ENCODE measurements around the gene ALKBH2. TPM values are rescaled to one million over a fixed set of nuclear protein-coding genes. Genes with fewer than 3 reads are reported as not detected.
"Not testable (repeated sequence)": the region's sequence is repeated elsewhere in the genome, so short reads cannot be mapped to it uniquely, and the experiment has no call there.

ALKBH2 gene
- polyA plus RNA-seq, 6 donors from 2014 or later, result 12.3 to 20.8 (median 17.7) TPM

DNA sequence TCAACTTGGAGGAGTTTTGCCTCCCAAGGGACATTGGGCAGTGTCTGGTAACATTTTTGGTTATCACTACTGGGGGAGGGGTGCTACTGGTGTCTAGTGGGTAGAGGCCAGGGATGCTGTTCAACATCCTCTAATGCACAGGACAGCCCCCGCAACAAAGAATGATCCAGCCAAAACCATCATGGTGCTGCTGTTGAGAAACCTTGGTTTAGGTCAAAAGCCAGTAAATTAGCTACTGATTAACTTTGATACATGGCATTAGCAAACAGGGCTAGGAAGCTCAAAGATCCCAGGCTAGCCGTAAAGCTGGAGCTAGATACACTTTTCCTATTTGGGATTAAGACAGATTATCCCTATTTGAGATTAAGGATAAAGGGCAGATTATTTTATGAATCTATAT, 8.8 kb downstream of the ALKBH2 start:
- H3K4me1 Mint-ChIP-seq, result peaks cover 0 to 4% (median 0%) of the 10 kb centered on the region in 3 donors
- no peak overlapping the region for H3K27ac Mint-ChIP-seq
- ATAC-seq (ENCODE audit: low read depth in 2 of 2), result no peak
- peaks cover 0 to 8% (median 3%) of the 10 kb centered on the region in 7 donors for H3K9me3 Mint-ChIP-seq
- no peaks in the 10 kb centered on the region for H3K27me3 Mint-ChIP-seq
- no peak overlapping the region for H3K4me3 Mint-ChIP-seq
- peaks cover 25 to 31% of the 10 kb centered on the region in 2 donors for H3K36me3 Mint-ChIP-seq
- DNase-seq, result no peak

DNA sequence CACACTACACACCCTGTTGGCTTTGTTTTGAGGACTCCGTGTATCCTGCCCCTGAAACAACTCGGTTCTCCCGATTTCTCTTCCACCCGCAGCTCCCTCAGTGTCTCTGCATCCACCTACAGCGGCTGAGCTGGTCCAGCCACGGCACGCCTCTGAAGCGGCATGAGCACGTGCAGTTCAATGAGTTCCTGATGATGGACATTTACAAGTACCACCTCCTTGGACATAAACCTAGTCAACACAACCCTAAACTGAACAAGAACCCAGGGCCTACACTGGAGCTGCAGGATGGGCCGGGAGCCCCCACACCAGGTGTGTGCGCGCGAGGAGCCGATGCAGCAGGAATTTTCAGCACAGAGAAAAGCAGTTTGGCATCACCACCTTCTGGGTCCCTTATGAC, 10.5 kb downstream of the ALKBH2 start:
- H3K4me1 Mint-ChIP-seq, result peaks cover 0 to 4% (median 0%) of the 10 kb centered on the region in 3 donors
- H3K9me3 Mint-ChIP-seq, result peaks cover 0 to 17% (median 11%) of the 10 kb centered on the region in 7 donors
- H3K27me3 Mint-ChIP-seq, result no peaks in the 10 kb centered on the region
- peaks cover 37 to 42% of the 10 kb centered on the region in 2 donors for H3K36me3 Mint-ChIP-seq
- DNase-seq (no peak), ATAC-seq (ENCODE audit: low read depth in 2 of 2) (no peak)
- H3K4me3 Mint-ChIP-seq, result no peak overlapping the region
- no peak overlapping the region for H3K27ac Mint-ChIP-seq

DNA sequence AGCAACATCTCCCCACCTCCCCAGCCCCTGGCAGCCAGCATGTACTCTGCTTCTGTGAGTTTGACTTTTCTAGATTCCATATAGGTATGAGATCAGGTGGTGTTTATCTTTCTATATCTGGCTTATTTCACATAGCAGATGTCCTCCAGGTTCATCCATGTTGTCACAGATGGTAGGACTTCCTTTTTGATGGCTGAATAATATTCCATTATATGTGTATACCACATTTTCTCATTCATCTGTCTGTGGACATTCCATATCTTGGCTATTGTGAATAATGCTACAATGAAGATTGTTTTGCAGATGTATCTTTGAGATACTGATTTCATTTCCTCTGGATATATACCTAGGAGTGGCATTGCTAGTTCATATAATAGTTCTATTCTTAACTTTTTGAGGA, 18.4 kb downstream of the ALKBH2 start:
- no peak for DNase-seq
- no peak for ATAC-seq (ENCODE audit: low read depth in 2 of 2)
- Mint-ChIP-seq H3K9me3 (peaks cover 0 to 16% (median 10%) of the 10 kb centered on the region in 7 donors), H3K27me3 (no peaks in the 10 kb centered on the region), H3K27ac (no peak overlapping the region), H3K4me1 (no peaks in the 10 kb centered on the region), H3K4me3 (no peak overlapping the region), H3K36me3 (peaks cover 57 to 62% of the 10 kb centered on the region in 2 donors)

DNA sequence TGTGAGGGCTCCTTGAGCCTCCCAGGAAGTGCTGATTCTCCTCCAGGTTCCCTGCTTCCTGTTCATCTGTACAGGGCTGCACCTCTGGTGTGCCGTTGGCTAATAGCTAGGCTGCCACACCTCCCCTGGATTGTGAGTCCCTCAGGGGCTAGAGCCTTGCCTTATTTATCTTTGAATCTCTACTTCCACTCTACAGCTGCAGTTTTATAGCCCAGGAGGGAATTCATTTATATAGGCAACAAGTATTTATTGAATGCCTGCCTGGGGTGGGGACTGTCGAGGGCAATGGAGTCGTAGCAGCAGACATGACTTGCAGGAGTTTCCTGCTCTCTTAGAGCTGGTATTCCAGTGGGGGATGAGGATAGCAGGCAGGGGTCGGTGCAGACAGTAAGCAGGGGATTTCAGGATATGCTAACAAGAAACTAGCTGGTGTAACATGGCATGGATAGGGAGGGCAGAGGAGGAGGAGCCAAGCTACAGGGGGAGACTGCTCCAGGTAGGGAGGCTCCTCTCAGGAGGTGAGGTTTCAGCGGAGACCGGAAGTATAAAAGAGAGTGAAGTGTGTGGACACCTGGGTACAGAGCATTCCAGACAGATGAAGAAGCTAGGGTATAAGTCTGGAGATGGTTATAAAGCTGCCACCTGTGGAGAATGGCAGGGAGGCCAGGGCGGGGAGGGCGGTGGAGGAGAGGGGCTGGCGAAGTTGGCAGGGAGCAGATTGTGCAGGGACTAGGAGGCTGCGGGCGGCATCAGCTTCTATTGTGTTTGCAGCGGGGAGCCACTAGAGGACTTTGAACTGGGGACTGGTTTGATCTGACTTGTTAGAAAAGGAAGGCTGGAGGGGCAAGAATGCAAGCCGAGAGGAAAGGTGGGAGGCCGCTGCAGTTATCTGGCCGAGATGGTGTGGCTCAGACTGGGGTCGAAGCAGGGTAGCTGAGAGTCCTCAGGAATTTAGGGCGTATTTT, 23.7 kb downstream of the ALKBH2 start:
- Mint-ChIP-seq H3K36me3 (peaks cover 32 to 39% of the 10 kb centered on the region in 2 donors), H3K27ac (peak overlapping the region in 3 of 6 donors; percentile 16 to 90 (median 66)), H3K4me3 (no peak overlapping the region)

DNA sequence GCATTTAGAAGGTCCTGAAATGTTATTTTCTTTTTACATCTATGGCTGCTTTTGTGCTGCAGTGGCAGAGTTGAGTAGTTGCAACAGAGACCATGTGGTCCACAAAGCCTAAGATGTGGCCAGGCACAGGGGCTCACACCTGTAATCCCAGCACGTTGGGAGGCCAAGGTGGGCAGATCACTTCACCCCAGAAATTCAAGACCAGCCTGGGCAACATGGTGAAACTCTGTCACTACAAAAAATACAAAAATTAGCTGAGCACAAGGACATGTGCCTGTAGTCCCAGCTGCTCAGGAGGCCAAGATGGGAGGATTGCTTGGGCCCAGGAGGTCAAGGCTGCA, 27.4 kb downstream of the ALKBH2 start:
- no peaks in the 10 kb centered on the region for H3K27me3 Mint-ChIP-seq
- H3K4me1 Mint-ChIP-seq, result peaks cover 0 to 3% (median 0%) of the 10 kb centered on the region in 3 donors
- ATAC-seq (ENCODE audit: low read depth in 2 of 2) (no peak), DNase-seq (no peak)
- H3K27ac Mint-ChIP-seq, result peak overlapping the region in 1 of 6 donors; percentile 61
- no peak overlapping the region for H3K4me3 Mint-ChIP-seq
- peaks cover 11 to 18% of the 10 kb centered on the region in 2 donors for H3K36me3 Mint-ChIP-seq
- no peaks in the 10 kb centered on the region for H3K9me3 Mint-ChIP-seq

More for the DNA sequence above, 23.7 kb downstream of the ALKBH2 start:
- H3K27me3 Mint-ChIP-seq, result no peaks in the 10 kb centered on the region
- ATAC-seq (ENCODE audit: low read depth in 2 of 2) (no peak), DNase-seq (no peak)
- H3K4me1 Mint-ChIP-seq, result peaks cover 0 to 3% (median 0%) of the 10 kb centered on the region in 3 donors
- no peaks in the 10 kb centered on the region for H3K9me3 Mint-ChIP-seq

DNA sequence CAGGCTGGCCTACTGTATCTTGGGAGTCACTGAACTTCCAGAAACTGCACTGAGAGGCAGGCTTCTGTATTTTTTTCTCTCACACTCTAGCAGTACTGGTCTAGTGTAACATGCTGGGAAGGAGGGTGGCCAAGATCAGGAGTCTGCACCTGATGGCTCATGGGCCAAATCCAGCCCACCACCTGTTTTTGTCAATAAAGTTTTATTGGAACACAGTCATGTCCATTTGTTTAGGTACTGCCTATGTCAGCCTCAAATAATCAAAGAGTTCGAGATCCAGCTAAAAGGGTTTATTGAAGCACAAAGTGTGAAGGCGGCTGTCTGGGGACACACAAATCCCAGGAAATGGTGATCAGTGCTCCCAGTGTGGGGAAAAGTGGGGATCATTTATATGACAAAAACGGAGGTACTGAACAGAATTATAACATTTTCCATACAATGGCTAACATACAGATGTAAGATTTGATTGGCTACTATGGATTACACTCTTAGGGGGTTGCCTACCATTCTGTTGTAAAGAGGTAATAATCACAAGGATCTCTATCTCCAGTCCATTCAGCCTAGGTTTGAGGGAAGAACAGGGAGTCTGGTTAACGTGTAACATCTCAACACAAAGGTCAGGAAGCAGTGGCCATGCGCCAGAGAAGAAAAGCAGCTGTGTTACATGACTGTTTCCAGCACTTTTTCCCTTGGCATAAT, 28.0 kb downstream of the ALKBH2 start:
- ATAC-seq (ENCODE audit: low read depth in 2 of 2) (no peak), DNase-seq (no peak)
- H3K9me3 Mint-ChIP-seq, result no peaks in the 10 kb centered on the region
- H3K36me3 Mint-ChIP-seq, result peaks cover 11 to 13% of the 10 kb centered on the region in 2 donors
- peak overlapping the region in 1 of 6 donors; percentile 45 for H3K27ac Mint-ChIP-seq
- peaks cover 0 to 3% (median 0%) of the 10 kb centered on the region in 3 donors for H3K4me1 Mint-ChIP-seq
- H3K4me3 Mint-ChIP-seq, result no peak overlapping the region
- H3K27me3 Mint-ChIP-seq, result no peaks in the 10 kb centered on the region

DNA sequence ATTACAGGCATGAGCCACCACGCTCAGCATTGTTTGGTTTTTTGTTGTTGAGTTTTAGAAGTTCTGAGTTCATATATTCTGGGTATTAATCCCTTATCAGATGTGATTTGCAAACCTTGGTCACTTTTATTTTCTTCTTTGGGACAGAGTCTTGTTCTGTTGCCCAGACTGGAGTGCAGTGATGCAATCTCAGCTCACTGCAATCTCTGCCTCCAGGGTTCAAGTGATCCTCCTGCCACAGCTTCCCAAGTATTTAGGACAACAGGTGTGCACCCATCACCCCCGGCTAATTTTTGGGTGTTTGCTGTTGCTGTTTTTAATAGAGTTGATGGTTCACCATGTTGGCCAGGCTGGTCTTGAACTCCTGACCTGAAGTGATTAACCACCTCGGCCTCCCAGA, 29.1 kb downstream of the ALKBH2 start:
- DNase-seq, result no peak
- H3K36me3 Mint-ChIP-seq, result peaks cover 2 to 7% of the 10 kb centered on the region in 2 donors
- no peaks in the 10 kb centered on the region for H3K4me1 Mint-ChIP-seq
- no peaks in the 10 kb centered on the region for H3K27me3 Mint-ChIP-seq
- H3K27ac Mint-ChIP-seq, result no peak overlapping the region
- ATAC-seq (ENCODE audit: low read depth in 2 of 2), result no peak
- no peak overlapping the region for H3K4me3 Mint-ChIP-seq
- no peaks in the 10 kb centered on the region for H3K9me3 Mint-ChIP-seq

DNA sequence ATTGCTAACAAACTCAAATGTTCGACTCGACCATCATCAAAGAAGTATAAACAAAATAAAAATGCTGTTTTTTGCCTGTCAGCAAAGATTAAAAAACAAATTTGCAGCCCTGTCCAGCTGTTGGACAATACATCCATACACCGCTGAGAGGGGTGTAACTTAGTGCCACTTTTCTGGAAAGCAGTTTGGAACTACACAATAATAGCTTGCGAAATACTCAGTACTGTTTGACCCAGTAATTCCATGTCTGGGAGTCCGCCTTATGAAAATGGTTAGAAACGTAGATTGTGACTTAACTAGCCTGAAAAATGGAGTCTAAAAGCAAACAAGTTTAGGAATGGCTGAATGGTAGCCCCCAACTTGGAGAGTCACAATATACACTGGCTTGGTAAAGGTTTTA, 34.5 kb downstream of the ALKBH2 start:
- Mint-ChIP-seq H3K27ac (no peak overlapping the region), H3K36me3 (peaks cover 4 to 7% of the 10 kb centered on the region in 2 donors), H3K4me1 (peaks cover 6 to 10% (median 7%) of the 10 kb centered on the region in 3 donors), H3K4me3 (no peak overlapping the region), H3K9me3 (no peaks in the 10 kb centered on the region), H3K27me3 (no peaks in the 10 kb centered on the region)
- DNase-seq (no peak), ATAC-seq (ENCODE audit: low read depth in 2 of 2) (no peak)

DNA sequence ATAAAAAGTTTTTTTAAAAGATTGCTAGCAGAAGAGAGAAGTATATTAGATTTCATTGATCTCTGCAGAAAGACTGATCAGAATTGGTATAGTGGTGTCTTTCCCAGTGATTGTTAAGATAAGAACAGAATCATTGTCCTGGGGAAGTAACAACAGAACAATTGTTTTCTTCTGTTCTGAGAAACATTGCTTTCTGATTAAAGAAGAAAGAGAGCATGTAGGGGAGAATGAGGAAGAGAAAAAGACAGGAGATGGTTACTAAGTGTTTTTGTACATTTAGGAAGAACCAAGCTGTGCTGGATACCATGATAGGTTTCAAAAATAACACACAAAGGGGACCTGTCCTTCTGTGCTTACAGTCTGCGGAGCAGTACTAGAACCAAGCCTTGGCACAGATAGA, 35.9 kb downstream of the ALKBH2 start:
- Mint-ChIP-seq H3K4me3 (no peak overlapping the region), H3K36me3 (peaks cover 4 to 7% of the 10 kb centered on the region in 2 donors), H3K4me1 (peaks cover 17 to 18% (median 17%) of the 10 kb centered on the region in 3 donors), H3K27me3 (no peaks in the 10 kb centered on the region), H3K9me3 (no peaks in the 10 kb centered on the region), H3K27ac (no peak overlapping the region)
- ATAC-seq (ENCODE audit: low read depth in 2 of 2), result no peak
- no peak for DNase-seq

DNA sequence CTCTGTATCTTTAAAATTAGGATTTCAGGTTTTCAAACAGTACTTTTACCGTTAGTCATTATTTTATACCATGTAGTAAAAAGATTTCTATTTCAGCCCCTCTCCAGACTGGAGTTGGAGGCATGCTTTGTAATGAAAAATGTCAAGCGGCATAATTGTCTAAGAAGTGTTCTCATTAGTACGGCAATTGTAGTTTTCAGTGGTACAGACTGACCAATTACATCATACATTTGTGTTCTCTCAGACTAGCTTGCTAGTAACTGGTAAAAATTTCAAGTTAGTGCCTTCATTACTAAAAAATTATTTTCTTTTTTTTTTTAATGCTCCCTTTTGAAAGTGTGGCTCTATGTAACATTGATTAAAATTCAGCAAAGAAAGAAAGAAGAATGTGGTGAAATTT, 36.4 kb downstream of the ALKBH2 start:
- Mint-ChIP-seq H3K27me3 (no peaks in the 10 kb centered on the region), H3K4me3 (no peak overlapping the region), H3K36me3 (peaks cover 4 to 7% of the 10 kb centered on the region in 2 donors), H3K27ac (no peak overlapping the region), H3K9me3 (no peaks in the 10 kb centered on the region), H3K4me1 (peaks cover 20 to 22% (median 22%) of the 10 kb centered on the region in 3 donors)
- ATAC-seq (ENCODE audit: low read depth in 2 of 2) (no peak), DNase-seq (no peak)

DNA sequence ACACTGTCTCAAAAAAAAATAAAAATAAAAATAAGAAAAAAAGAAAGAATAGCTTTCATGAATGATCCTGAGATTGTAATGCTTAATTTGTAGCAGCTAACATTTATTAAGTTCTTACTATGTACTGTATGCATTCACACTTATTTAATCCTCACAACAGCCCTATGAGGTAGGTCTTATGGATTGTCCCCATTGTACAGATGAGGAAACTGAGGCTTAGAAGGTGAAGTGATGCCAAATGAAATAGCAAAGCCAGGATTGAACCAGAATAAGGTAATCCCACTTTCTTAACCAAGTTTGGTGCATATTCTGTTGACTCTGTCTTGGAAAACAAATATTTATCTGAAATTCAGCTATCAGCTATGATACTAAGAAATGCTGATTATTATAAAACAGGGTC, 38.8 kb downstream of the ALKBH2 start:
- peaks cover 20 to 26% (median 23%) of the 10 kb centered on the region in 3 donors for H3K4me1 Mint-ChIP-seq
- ATAC-seq (ENCODE audit: low read depth in 2 of 2) (no peak), DNase-seq (no peak)
- peak overlapping the region in 2 of 6 donors; percentile 91 to 93 for H3K27ac Mint-ChIP-seq
- H3K27me3 Mint-ChIP-seq, result no peaks in the 10 kb centered on the region
- H3K36me3 Mint-ChIP-seq, result peaks cover 4 to 7% of the 10 kb centered on the region in 2 donors
- no peaks in the 10 kb centered on the region for H3K9me3 Mint-ChIP-seq
- H3K4me3 Mint-ChIP-seq, result peak overlapping the region in 2 of 8 donors; percentile 45 to 98

DNA sequence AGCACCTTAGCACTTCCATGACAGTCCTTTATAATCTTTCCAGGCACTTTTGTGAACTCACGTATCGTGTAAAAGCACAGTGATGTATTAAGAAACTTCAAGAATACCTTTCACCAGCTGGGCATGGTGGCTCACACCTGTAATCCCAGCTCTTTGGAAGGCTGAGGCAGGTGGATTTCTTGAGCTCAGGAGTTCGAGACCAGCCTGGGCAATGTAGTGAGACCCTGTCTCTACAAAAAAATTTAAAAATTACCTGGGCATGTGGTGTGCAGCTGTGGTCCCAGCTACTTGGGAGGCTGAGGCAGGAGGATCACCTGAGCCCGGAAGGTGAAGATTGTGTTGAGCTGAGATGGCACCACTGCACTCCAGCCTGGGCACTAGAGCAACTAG, 39.2 kb downstream of the ALKBH2 start:
- H3K4me3 Mint-ChIP-seq, result peak overlapping the region; percentile 93 to 99 (median 97)
- ATAC-seq (ENCODE audit: low read depth in 2 of 2), result peak; percentile 1
- not testable (repeated sequence) for DNase-seq, H3K9me3 Mint-ChIP-seq, H3K36me3 Mint-ChIP-seq, H3K27me3 Mint-ChIP-seq
- H3K4me1 Mint-ChIP-seq, result peaks cover 20 to 26% (median 23%) of the 10 kb centered on the region in 3 donors
- H3K27ac Mint-ChIP-seq, result peak overlapping the region; percentile 91 to 99 (median 96)

DNA sequence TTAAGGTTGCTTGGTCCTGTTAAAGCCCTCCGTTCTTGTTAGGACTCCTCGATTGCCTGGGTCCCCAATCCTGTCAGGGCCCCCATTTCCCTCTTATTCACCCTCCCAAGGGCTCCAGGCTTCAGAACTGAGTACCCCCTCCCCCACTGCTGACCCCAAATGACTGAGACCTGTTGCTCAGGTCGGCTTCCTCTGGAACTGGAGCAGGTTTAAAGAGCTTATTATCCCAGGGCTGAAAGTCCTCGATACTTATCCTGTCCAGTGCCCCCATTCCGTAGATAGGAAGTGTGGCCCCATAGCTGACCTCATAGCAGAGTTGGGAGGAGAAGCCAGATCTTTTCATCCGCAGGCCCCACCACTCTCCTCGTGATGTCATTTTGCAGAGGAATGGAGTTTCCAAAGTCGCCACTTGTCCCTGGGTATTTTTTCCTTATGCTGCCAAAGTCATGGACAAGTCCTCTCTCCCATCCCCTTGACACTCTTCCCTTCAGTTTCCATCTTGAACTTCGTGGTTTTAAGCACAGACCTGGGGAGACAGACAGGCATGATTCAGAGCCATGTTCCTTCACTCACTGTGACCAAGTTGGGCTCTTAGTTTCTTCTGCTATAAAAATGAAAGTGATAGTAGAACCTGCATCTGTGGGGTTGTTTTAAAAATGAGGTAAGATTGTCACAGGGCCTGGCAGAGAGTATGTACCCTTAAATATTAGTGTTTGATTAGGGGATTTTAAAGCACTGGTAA, 39.7 kb downstream of the ALKBH2 start:
- H3K27me3 Mint-ChIP-seq, result no peaks in the 10 kb centered on the region
- peaks cover 4 to 7% of the 10 kb centered on the region in 2 donors for H3K36me3 Mint-ChIP-seq
- peak; percentile 40 for DNase-seq
- peak overlapping the region; percentile 93 to 99 (median 97) for H3K4me3 Mint-ChIP-seq
- peak; percentile 56 to 57 for ATAC-seq (ENCODE audit: low read depth in 2 of 2)
- peaks cover 20 to 26% (median 23%) of the 10 kb centered on the region in 3 donors for H3K4me1 Mint-ChIP-seq
- H3K9me3 Mint-ChIP-seq, result no peaks in the 10 kb centered on the region
- peak overlapping the region; percentile 91 to 99 (median 96) for H3K27ac Mint-ChIP-seq
